HEK293 (cell line): ENCODE measurements around the gene COMMD8.

Source experiments
- CTCF ChIA-PET: fragments of 350-600 bp; formaldehyde crosslinking; extraction: SDS; loops from one replicate; lab custom pipeline; 2021; ENCODE audit warnings: antibody characterized with exemption; lab: Yijun Ruan, JAX
- POLR2A ChIA-PET: fragments of 300-600 bp; formaldehyde crosslinking; extraction: SDS; loops from one replicate; lab custom pipeline; 2020; ENCODE audit warnings: antibody characterized with exemption, inconsistent platforms; lab: Yijun Ruan, JAX
- H3K27ac ChIP-seq: fragments of 200-500 bp; sonication (Bioruptor generic); 2 replicates; pipeline ENCODE4 v1.5.1; 2014; ENCODE audit warnings: low read depth, low read length, control low read depth, inconsistent platforms; ENCODE audit errors: extremely low read depth
- H3K36me3 ChIP-seq, 2 experiments: fragments of 200-500 bp in 1 of 2; sonication (Bioruptor generic) in 1 of 2; 1 replicate in 1 of 2; 2 replicates in 1 of 2; pipeline ENCODE4 v1.5.1; 2014 to 2017; ENCODE audit warnings: inconsistent platforms in 2 of 2, low read length in 2 of 2; ENCODE audit not compliant: control insufficient read depth in 2 of 2, insufficient read depth in 1 of 2
- H3K4me1 ChIP-seq: fragments of 200-500 bp; sonication (Bioruptor generic); 2 replicates; pipeline ENCODE4 v1.5.1; 2014; ENCODE audit warnings: mild to moderate bottlenecking, low read length, inconsistent platforms; ENCODE audit not compliant: control insufficient read depth, insufficient read depth
- H3K4me3 ChIP-seq: 2 replicates; pipeline ENCODE4 v1.5.1; 2011; ENCODE audit warnings: low read depth, mild to moderate bottlenecking, control low read depth, low read length, moderate library complexity
- H3K9me3 ChIP-seq: fragments of 200-500 bp; sonication (Bioruptor generic); 2 replicates; pipeline ENCODE4 v1.5.1; 2014; ENCODE audit warnings: low read depth, low read length, inconsistent platforms; ENCODE audit not compliant: control insufficient read depth, insufficient read depth
- HIC1 ChIP-seq: fragments of 450-650 bp; formaldehyde crosslinking; IDR thresholded peaks from 2 replicates; pipeline ENCODE4 v1.5.1; 2016; ENCODE audit warnings: missing biosample characterization, missing genetic modification characterization
- IKZF3 ChIP-seq: fragments of 450-650 bp; IDR thresholded peaks from 2 replicates; pipeline ENCODE4 v1.5.0; 2018; ENCODE audit warnings: missing biosample characterization, mild to moderate bottlenecking, missing genetic modification characterization, moderate library complexity
- MEIS1 ChIP-seq: sonication (generic); formaldehyde crosslinking; IDR thresholded peaks from 2 replicates; pipeline ENCODE4 v1.8.1; 2022; ENCODE audit warnings: missing genetic modification reagents, mild to moderate bottlenecking, borderline replicate concordance
- ZBTB10 ChIP-seq: fragments of 450-650 bp; formaldehyde crosslinking; IDR thresholded peaks from 2 replicates; pipeline ENCODE4 v1.5.1; 2016; ENCODE audit warnings: missing biosample characterization, missing genetic modification characterization
- ZBTB20 ChIP-seq: fragments of 450-650 bp; formaldehyde crosslinking; IDR thresholded peaks from 2 replicates; pipeline ENCODE4 v1.5.1; 2016; ENCODE audit warnings: missing biosample characterization, missing genetic modification characterization
- ZBTB49 ChIP-seq: fragments of 450-650 bp; formaldehyde crosslinking; IDR thresholded peaks from 2 replicates; pipeline ENCODE4 v1.5.1; 2016; ENCODE audit warnings: missing biosample characterization, missing genetic modification characterization, low read depth
- ZNF366 ChIP-seq: fragments of 450-650 bp; formaldehyde crosslinking; conservative IDR thresholded peaks from 2 replicates; pipeline ENCODE4 v1.5.1; 2016; ENCODE audit warnings: missing biosample characterization, missing genetic modification characterization
- ZNF394 ChIP-seq: fragments of 450-650 bp; formaldehyde crosslinking; IDR thresholded peaks from 2 replicates; pipeline ENCODE4 v1.5.1; 2016; ENCODE audit warnings: missing biosample characterization, missing genetic modification characterization, mild to moderate bottlenecking, moderate library complexity, borderline replicate concordance
- ZNF416 ChIP-seq: fragments of 450-650 bp; formaldehyde crosslinking; IDR thresholded peaks from 2 replicates; pipeline ENCODE4 v1.5.1; 2016; ENCODE audit warnings: missing biosample characterization, missing genetic modification characterization
- ZNF626 ChIP-seq: fragments of 450-650 bp; sonication (Bioruptor Pico); formaldehyde crosslinking; IDR thresholded peaks from 2 replicates; pipeline ENCODE4 v1.5.1; 2018; ENCODE audit warnings: missing biosample characterization, missing genetic modification characterization, inconsistent platforms
- ZNF639 ChIP-seq: fragments of 450-650 bp; formaldehyde crosslinking; IDR thresholded peaks from 2 replicates; pipeline ENCODE4 v1.5.1; 2016; ENCODE audit warnings: missing biosample characterization, missing genetic modification characterization
- ZNF777 ChIP-seq: fragments of 450-650 bp; formaldehyde crosslinking; IDR thresholded peaks from 2 replicates; pipeline ENCODE4 v1.5.1; 2017; ENCODE audit warnings: missing biosample characterization, missing genetic modification characterization, borderline replicate concordance
- ZNF830 ChIP-seq: fragments of 450-650 bp; IDR thresholded peaks from 2 replicates; pipeline ENCODE4 v1.5.0; 2018; ENCODE audit warnings: missing biosample characterization, missing genetic modification characterization, low read depth, mild to moderate bottlenecking, moderate library complexity
- ZSCAN16 ChIP-seq: fragments of 450-650 bp; formaldehyde crosslinking; IDR thresholded peaks from 2 replicates; pipeline ENCODE4 v1.5.1; 2016; ENCODE audit warnings: missing biosample characterization, missing genetic modification characterization
- ZSCAN4 ChIP-seq: fragments of 450-650 bp; formaldehyde crosslinking; IDR thresholded peaks from 2 replicates; pipeline ENCODE4 v1.5.1; 2017; ENCODE audit warnings: missing biosample characterization, missing genetic modification characterization
- TF ChIP-seq, protein P1 (sequence below): fragments of 450-650 bp; formaldehyde crosslinking; IDR thresholded peaks from 2 replicates; pipeline ENCODE4 v1.5.1; 2016; ENCODE audit warnings: missing biosample characterization, missing genetic modification characterization
- TF ChIP-seq, protein P2 (sequence below): fragments of 450-650 bp; formaldehyde crosslinking; IDR thresholded peaks from 2 replicates; pipeline ENCODE4 v1.5.1; 2016; ENCODE audit warnings: missing biosample characterization, missing genetic modification characterization
- TF ChIP-seq, protein P3 (sequence below): fragments of 450-650 bp; formaldehyde crosslinking; IDR thresholded peaks from 2 replicates; pipeline ENCODE4 v1.5.1; 2017; ENCODE audit warnings: missing biosample characterization, missing genetic modification characterization

The COMMD8 gene

GRCh38 chr4:47505147-47505546 is 41.6 kb upstream of the COMMD8 start:
- Histone ChIP-seq H3K36me3 (no peaks in the 10 kb centered on the region), H3K9me3 (no peaks in the 10 kb centered on the region), H3K27ac (no peak overlapping the region), H3K4me3 (no peak overlapping the region), H3K4me1 (no peaks in the 10 kb centered on the region)
- TF ChIP-seq ZNF639 (tag by site-specific recombination) (no peak), ZSCAN16 (tag by site-specific recombination) (no peak), HIC1 (tag by site-specific recombination) (no peak), ZSCAN4 (tag by site-specific recombination) (no peak), ZNF366 (tag by site-specific recombination) (no peak), ZNF626 (tag by site-specific recombination) (no peak), ZNF416 (no peak), ZBTB10 (tag by site-specific recombination) (no peak), ZNF830 (no peak), IKZF3 (tag by site-specific recombination) (no peak), MEIS1 (CRISPR knock-in tag) (no peak), ZBTB49 (tag by site-specific recombination) (no peak), ZNF394 (tag by site-specific recombination) (no peak), ZBTB20 (no peak), ZNF777 (tag by site-specific recombination) (no peak)
- TF ChIP-seq, protein P1, sequence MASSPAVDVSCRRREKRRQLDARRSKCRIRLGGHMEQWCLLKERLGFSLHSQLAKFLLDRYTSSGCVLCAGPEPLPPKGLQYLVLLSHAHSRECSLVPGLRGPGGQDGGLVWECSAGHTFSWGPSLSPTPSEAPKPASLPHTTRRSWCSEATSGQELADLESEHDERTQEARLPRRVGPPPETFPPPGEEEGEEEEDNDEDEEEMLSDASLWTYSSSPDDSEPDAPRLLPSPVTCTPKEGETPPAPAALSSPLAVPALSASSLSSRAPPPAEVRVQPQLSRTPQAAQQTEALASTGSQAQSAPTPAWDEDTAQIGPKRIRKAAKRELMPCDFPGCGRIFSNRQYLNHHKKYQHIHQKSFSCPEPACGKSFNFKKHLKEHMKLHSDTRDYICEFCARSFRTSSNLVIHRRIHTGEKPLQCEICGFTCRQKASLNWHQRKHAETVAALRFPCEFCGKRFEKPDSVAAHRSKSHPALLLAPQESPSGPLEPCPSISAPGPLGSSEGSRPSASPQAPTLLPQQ, result no peak
- TF ChIP-seq, protein P2, sequence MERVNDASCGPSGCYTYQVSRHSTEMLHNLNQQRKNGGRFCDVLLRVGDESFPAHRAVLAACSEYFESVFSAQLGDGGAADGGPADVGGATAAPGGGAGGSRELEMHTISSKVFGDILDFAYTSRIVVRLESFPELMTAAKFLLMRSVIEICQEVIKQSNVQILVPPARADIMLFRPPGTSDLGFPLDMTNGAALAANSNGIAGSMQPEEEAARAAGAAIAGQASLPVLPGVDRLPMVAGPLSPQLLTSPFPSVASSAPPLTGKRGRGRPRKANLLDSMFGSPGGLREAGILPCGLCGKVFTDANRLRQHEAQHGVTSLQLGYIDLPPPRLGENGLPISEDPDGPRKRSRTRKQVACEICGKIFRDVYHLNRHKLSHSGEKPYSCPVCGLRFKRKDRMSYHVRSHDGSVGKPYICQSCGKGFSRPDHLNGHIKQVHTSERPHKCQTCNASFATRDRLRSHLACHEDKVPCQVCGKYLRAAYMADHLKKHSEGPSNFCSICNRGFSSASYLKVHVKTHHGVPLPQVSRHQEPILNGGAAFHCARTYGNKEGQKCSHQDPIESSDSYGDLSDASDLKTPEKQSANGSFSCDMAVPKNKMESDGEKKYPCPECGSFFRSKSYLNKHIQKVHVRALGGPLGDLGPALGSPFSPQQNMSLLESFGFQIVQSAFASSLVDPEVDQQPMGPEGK, result no peak
- TF ChIP-seq, protein P3, sequence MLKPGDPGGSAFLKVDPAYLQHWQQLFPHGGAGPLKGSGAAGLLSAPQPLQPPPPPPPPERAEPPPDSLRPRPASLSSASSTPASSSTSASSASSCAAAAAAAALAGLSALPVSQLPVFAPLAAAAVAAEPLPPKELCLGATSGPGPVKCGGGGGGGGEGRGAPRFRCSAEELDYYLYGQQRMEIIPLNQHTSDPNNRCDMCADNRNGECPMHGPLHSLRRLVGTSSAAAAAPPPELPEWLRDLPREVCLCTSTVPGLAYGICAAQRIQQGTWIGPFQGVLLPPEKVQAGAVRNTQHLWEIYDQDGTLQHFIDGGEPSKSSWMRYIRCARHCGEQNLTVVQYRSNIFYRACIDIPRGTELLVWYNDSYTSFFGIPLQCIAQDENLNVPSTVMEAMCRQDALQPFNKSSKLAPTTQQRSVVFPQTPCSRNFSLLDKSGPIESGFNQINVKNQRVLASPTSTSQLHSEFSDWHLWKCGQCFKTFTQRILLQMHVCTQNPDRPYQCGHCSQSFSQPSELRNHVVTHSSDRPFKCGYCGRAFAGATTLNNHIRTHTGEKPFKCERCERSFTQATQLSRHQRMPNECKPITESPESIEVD (tag by site-specific recombination), result no peak
- POLR2A ChIA-PET, result no interaction called here
- CTCF ChIA-PET, result no interaction called here
